ENCODE results near the gene RFNG. TPM values are rescaled to one million over a fixed set of nuclear protein-coding genes. Genes with fewer than 3 reads are reported as not detected.

RFNG gene
- total and polyA plus RNA-seq, 2 donors from 2014 or later = 29.8 to 47.3 TPM

DNA sequence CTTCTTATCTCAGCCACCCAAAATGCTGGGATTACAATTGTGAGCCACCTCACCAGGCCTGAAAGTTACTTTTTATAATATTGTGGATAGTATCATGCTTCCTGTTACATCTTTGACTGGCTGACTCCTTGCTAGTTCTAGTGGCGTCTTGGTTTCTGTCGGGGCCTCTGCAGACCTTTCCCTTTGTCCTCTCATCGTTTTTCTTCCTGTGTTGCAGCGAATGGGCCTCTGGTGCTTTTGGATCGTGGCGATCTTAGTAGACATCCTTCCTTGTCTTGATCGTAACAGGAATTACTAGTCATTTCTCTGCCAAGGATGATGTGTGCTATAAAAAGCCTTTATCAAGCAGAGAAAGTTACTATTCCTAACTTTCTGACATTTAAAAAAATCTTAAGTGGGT lies 53.4 kb downstream of the RFNG start:
- DNase-seq (no peak), FAIRE-seq (no peak)
- TF ChIP-seq, protein P1, sequence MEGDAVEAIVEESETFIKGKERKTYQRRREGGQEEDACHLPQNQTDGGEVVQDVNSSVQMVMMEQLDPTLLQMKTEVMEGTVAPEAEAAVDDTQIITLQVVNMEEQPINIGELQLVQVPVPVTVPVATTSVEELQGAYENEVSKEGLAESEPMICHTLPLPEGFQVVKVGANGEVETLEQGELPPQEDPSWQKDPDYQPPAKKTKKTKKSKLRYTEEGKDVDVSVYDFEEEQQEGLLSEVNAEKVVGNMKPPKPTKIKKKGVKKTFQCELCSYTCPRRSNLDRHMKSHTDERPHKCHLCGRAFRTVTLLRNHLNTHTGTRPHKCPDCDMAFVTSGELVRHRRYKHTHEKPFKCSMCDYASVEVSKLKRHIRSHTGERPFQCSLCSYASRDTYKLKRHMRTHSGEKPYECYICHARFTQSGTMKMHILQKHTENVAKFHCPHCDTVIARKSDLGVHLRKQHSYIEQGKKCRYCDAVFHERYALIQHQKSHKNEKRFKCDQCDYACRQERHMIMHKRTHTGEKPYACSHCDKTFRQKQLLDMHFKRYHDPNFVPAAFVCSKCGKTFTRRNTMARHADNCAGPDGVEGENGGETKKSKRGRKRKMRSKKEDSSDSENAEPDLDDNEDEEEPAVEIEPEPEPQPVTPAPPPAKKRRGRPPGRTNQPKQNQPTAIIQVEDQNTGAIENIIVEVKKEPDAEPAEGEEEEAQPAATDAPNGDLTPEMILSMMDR (IDR thresholded peaks at IDR 0.05; ENCODE audit: borderline replicate concordance, extremely low read depth, insufficient read depth) = no peak
- Histone ChIP-seq H3K27ac (ENCODE audit: low read depth in 2 of 2, low read length in 2 of 2) (no peak overlapping the region), H3K27me3 (ENCODE audit: control insufficient read depth, insufficient read depth, low read length) (no peaks in the 10 kb centered on the region), H3K9me3 (ENCODE audit: control insufficient read depth in 2 of 3, insufficient read depth in 1 of 3, low read length in 3 of 3) (no peaks in the 10 kb centered on the region), H3K4me3 (ENCODE audit: low read length in 3 of 3) (no peak overlapping the region), H3K36me3 (ENCODE audit: control insufficient read depth in 2 of 3, insufficient read depth in 3 of 3, low read length in 3 of 3) (no peaks in the 10 kb centered on the region), H3K4me1 (ENCODE audit: control insufficient read depth in 2 of 3, insufficient read depth in 2 of 3, low read depth in 1 of 3, low read length in 3 of 3) (peaks cover 0 to 6% (median 0%) of the 10 kb centered on the region in 3 donors), H3K9ac (ENCODE audit: low read length in 3 of 3) (no peak overlapping the region)
- intact Hi-C loops (cut with DNase I) = no loop called here

Other genes with a start within 250 kb of the RFNG start
- 9.3 TPM for gene GCGR, start 247.7 kb downstream of the RFNG start, total RNA-seq
- gene GCGR, start 247.7 kb downstream of the RFNG start, polyA plus RNA-seq (ENCODE audit: insufficient read depth, low read depth, low replicate concordance) = 37.2 TPM
- 88.3 TPM for gene MCRIP1, start 218.5 kb downstream of the RFNG start, total RNA-seq
- 151 TPM for gene MCRIP1, start 218.5 kb downstream of the RFNG start, polyA plus RNA-seq (ENCODE audit: insufficient read depth, low read depth, low replicate concordance)
- gene PPP1R27, start 216.8 kb downstream of the RFNG start, total RNA-seq = not detected
- gene PPP1R27, start 216.8 kb downstream of the RFNG start, polyA plus RNA-seq (ENCODE audit: insufficient read depth, low read depth, low replicate concordance) = not detected
- 482 TPM for gene P4HB, start 191.3 kb downstream of the RFNG start, total RNA-seq
- gene P4HB, start 191.3 kb downstream of the RFNG start, polyA plus RNA-seq (ENCODE audit: insufficient read depth, low read depth, low replicate concordance) = 411 TPM
- 453 TPM for gene ARHGDIA, start 180.5 kb downstream of the RFNG start, total RNA-seq
- gene ARHGDIA, start 180.5 kb downstream of the RFNG start, polyA plus RNA-seq (ENCODE audit: insufficient read depth, low read depth, low replicate concordance) = 424 TPM
- 59.3 TPM for gene ALYREF, start 160.2 kb downstream of the RFNG start, total RNA-seq
- 45.3 TPM for gene ALYREF, start 160.2 kb downstream of the RFNG start, polyA plus RNA-seq (ENCODE audit: insufficient read depth, low read depth, low replicate concordance)
- 88.6 TPM for gene ANAPC11, start 160.1 kb downstream of the RFNG start, total RNA-seq
- gene ANAPC11, start 160.1 kb downstream of the RFNG start, polyA plus RNA-seq (ENCODE audit: insufficient read depth, low read depth, low replicate concordance) = 220 TPM
- gene NPB, start 149.6 kb downstream of the RFNG start, total RNA-seq = 0.66 TPM
- gene NPB, start 149.6 kb downstream of the RFNG start, polyA plus RNA-seq (ENCODE audit: insufficient read depth, low read depth, low replicate concordance) = 1.4 TPM
- gene PCYT2, start 140.4 kb downstream of the RFNG start, total RNA-seq = 28.4 TPM
- 104 TPM for gene PCYT2, start 140.4 kb downstream of the RFNG start, polyA plus RNA-seq (ENCODE audit: insufficient read depth, low read depth, low replicate concordance)
- gene SIRT7, start 133.6 kb downstream of the RFNG start, total RNA-seq = 25.2 TPM
- gene SIRT7, start 133.6 kb downstream of the RFNG start, polyA plus RNA-seq (ENCODE audit: insufficient read depth, low read depth, low replicate concordance) = 17.4 TPM
- 18.2 TPM for gene MAFG, start 124.1 kb downstream of the RFNG start, total RNA-seq
- 8.3 TPM for gene MAFG, start 124.1 kb downstream of the RFNG start, polyA plus RNA-seq (ENCODE audit: insufficient read depth, low read depth, low replicate concordance)
- 14.2 TPM for gene PYCR1, start 114.5 kb downstream of the RFNG start, total RNA-seq
- 7.9 TPM for gene PYCR1, start 114.5 kb downstream of the RFNG start, polyA plus RNA-seq (ENCODE audit: insufficient read depth, low read depth, low replicate concordance)
- gene MYADML2, start 104.6 kb downstream of the RFNG start, total RNA-seq = not detected
- gene MYADML2, start 104.6 kb downstream of the RFNG start, polyA plus RNA-seq (ENCODE audit: insufficient read depth, low read depth, low replicate concordance) = not detected
- not detected for gene NOTUM, start 90.6 kb downstream of the RFNG start, total RNA-seq
- gene NOTUM, start 90.6 kb downstream of the RFNG start, polyA plus RNA-seq (ENCODE audit: insufficient read depth, low read depth, low replicate concordance) = not detected
- gene ASPSCR1, start 74.2 kb downstream of the RFNG start, total RNA-seq = 35.2 TPM
- 57.5 TPM for gene ASPSCR1, start 74.2 kb downstream of the RFNG start, polyA plus RNA-seq (ENCODE audit: insufficient read depth, low read depth, low replicate concordance)
- gene CENPX, start 28.9 kb downstream of the RFNG start, total RNA-seq = 36.9 TPM
- 93.2 TPM for gene CENPX, start 28.9 kb downstream of the RFNG start, polyA plus RNA-seq (ENCODE audit: insufficient read depth, low read depth, low replicate concordance)
- gene LRRC45, start 28.5 kb downstream of the RFNG start, total RNA-seq = 9.9 TPM
- 9.9 TPM for gene LRRC45, start 28.5 kb downstream of the RFNG start, polyA plus RNA-seq (ENCODE audit: insufficient read depth, low read depth, low replicate concordance)
- 2.6 TPM for gene RAC3, start 20.1 kb downstream of the RFNG start, total RNA-seq
- 13.1 TPM for gene RAC3, start 20.1 kb downstream of the RFNG start, polyA plus RNA-seq (ENCODE audit: insufficient read depth, low read depth, low replicate concordance)
- gene DCXR, start 14.1 kb downstream of the RFNG start, total RNA-seq = 102 TPM
- gene DCXR, start 14.1 kb downstream of the RFNG start, polyA plus RNA-seq (ENCODE audit: insufficient read depth, low read depth, low replicate concordance) = 551 TPM
- 99.3 TPM for gene GPS1, start 87 bp upstream of the RFNG start, total RNA-seq
- 149 TPM for gene GPS1, start 87 bp upstream of the RFNG start, polyA plus RNA-seq (ENCODE audit: insufficient read depth, low read depth, low replicate concordance)
- gene DUS1L, start 14.0 kb upstream of the RFNG start, total RNA-seq = 84.8 TPM
- gene DUS1L, start 14.0 kb upstream of the RFNG start, polyA plus RNA-seq (ENCODE audit: insufficient read depth, low read depth, low replicate concordance) = 102 TPM
- gene FASN, start 46.4 kb upstream of the RFNG start, total RNA-seq = 43.3 TPM
- 13.6 TPM for gene FASN, start 46.4 kb upstream of the RFNG start, polyA plus RNA-seq (ENCODE audit: insufficient read depth, low read depth, low replicate concordance)
- 79.4 TPM for gene CCDC57, start 161.0 kb upstream of the RFNG start, total RNA-seq
- 46.7 TPM for gene CCDC57, start 161.0 kb upstream of the RFNG start, polyA plus RNA-seq (ENCODE audit: insufficient read depth, low read depth, low replicate concordance)
- gene SLC16A3, start 177.2 kb upstream of the RFNG start, total RNA-seq = 85.7 TPM
- gene SLC16A3, start 177.2 kb upstream of the RFNG start, polyA plus RNA-seq (ENCODE audit: insufficient read depth, low read depth, low replicate concordance) = 28.8 TPM
- gene CSNK1D, start 221.9 kb upstream of the RFNG start, total RNA-seq = 160 TPM
- 69.7 TPM for gene CSNK1D, start 221.9 kb upstream of the RFNG start, polyA plus RNA-seq (ENCODE audit: insufficient read depth, low read depth, low replicate concordance)